H9 (cell line): Measurements from ENCODE around the gene HMOX1. TPM values are rescaled to one million over a fixed set of nuclear protein-coding genes. Genes with fewer than 3 reads are reported as not detected.

ENCODE experiments used
- DNase-seq: peaks from one replicate; pipeline ENCODE4 v3.0.0-alpha.2; 2017
- H2AFZ ChIP-seq: one replicate; pipeline ENCODE4 v1.6.1; 2013; ENCODE audit warnings: mild to moderate bottlenecking, low read length, control low read depth, moderate library complexity
- H2AK5ac ChIP-seq: 2 replicates; pipeline ENCODE4 v1.6.1; 2013; ENCODE audit warnings: low read length, control low read depth, mixed read lengths; ENCODE audit not compliant: insufficient read length
- H2BK120ac ChIP-seq: one replicate; pipeline ENCODE4 v1.6.1; 2013; ENCODE audit warnings: low read depth, mild to moderate bottlenecking, low read length, control low read depth, inconsistent platforms; ENCODE audit not compliant: poor library complexity, severe bottlenecking
- H2BK12ac ChIP-seq: 2 replicates; pipeline ENCODE4 v1.6.1; 2013; ENCODE audit warnings: low read length, control low read depth, mixed read lengths, low read depth; ENCODE audit not compliant: insufficient read length
- H2BK15ac ChIP-seq: 2 replicates; pipeline ENCODE4 v1.6.1; 2013; ENCODE audit warnings: low read depth, low read length, control low read depth
- H2BK20ac ChIP-seq: one replicate; pipeline ENCODE4 v1.6.1; 2013; ENCODE audit warnings: low read depth, mild to moderate bottlenecking, low read length, control low read depth, inconsistent platforms; ENCODE audit not compliant: poor library complexity, severe bottlenecking
- H2BK5ac ChIP-seq: 2 replicates; pipeline ENCODE4 v1.6.1; 2013; ENCODE audit warnings: low read length, control low read depth, mixed read lengths; ENCODE audit not compliant: insufficient read length
- H3K14ac ChIP-seq: 2 replicates; pipeline ENCODE4 v1.6.1; 2013; ENCODE audit warnings: low read length, control low read depth; ENCODE audit not compliant: insufficient read depth
- H3K18ac ChIP-seq: 2 replicates; pipeline ENCODE4 v1.6.1; 2013; ENCODE audit warnings: low read depth, mild to moderate bottlenecking, mixed read lengths, low read length, control low read depth; ENCODE audit not compliant: insufficient read length
- H3K23ac ChIP-seq: 2 replicates; pipeline ENCODE4 v1.6.1; 2013; ENCODE audit warnings: low read length, control low read depth, mixed read lengths, low read depth; ENCODE audit not compliant: insufficient read length
- H3K23me2 ChIP-seq: 2 replicates; pipeline ENCODE4 v1.6.1; 2013; ENCODE audit warnings: low read depth, mild to moderate bottlenecking, mixed read lengths, low read length, control low read depth; ENCODE audit not compliant: insufficient read length, poor library complexity, severe bottlenecking
- H3K27ac ChIP-seq: 2 replicates; pipeline ENCODE4 v1.5.1; 2013; ENCODE audit warnings: low read length, control low read depth, mixed read lengths, low read depth; ENCODE audit not compliant: insufficient read length
- H3K27me3 ChIP-seq: 2 replicates; pipeline ENCODE4 v1.6.1; 2013; ENCODE audit warnings: low read length, control low read depth, inconsistent platforms; ENCODE audit not compliant: insufficient read depth
- H3K4ac ChIP-seq: 2 replicates; pipeline ENCODE4 v1.6.1; 2013; ENCODE audit warnings: low read depth, mild to moderate bottlenecking, control low read depth, inconsistent platforms, low read length, moderate library complexity
- H3K4me1 ChIP-seq: 2 replicates; pipeline ENCODE4 v1.6.1; 2013; ENCODE audit warnings: low read length, control low read depth, inconsistent platforms; ENCODE audit not compliant: insufficient read depth
- H3K4me2 ChIP-seq: 2 replicates; pipeline ENCODE4 v1.6.1; 2013; ENCODE audit warnings: low read length, control low read depth, mixed read lengths; ENCODE audit not compliant: insufficient read length, insufficient read depth
- H3K56ac ChIP-seq: 2 replicates; pipeline ENCODE4 v1.6.1; 2013; ENCODE audit warnings: low read depth, mild to moderate bottlenecking, mixed read lengths, low read length, control low read depth; ENCODE audit not compliant: insufficient read length
- H3K79me1 ChIP-seq: 2 replicates; pipeline ENCODE4 v1.6.1; 2013; ENCODE audit warnings: low read depth, mild to moderate bottlenecking, moderate library complexity, low read length, control low read depth, inconsistent platforms; ENCODE audit not compliant: insufficient read depth, poor library complexity, severe bottlenecking
- H3K79me2 ChIP-seq: 2 replicates; pipeline ENCODE4 v1.6.1; 2013; ENCODE audit warnings: low read length, control low read depth, inconsistent platforms; ENCODE audit not compliant: insufficient read depth
- H3K9ac ChIP-seq: 2 replicates; pipeline ENCODE4 v1.6.1; 2013; ENCODE audit warnings: low read length, control low read depth, mixed read lengths; ENCODE audit not compliant: insufficient read length; ENCODE audit errors: extremely low read depth
- H3K9me3 ChIP-seq: one replicate; pipeline ENCODE4 v1.6.1; 2013; ENCODE audit warnings: low read depth, low read length, inconsistent platforms; ENCODE audit not compliant: control insufficient read depth
- H3T11ph ChIP-seq: one replicate; pipeline ENCODE4 v1.6.1; 2013; ENCODE audit warnings: mild to moderate bottlenecking, low read length, control low read depth, inconsistent platforms
- H4K20me1 ChIP-seq: one replicate; pipeline ENCODE4 v1.6.1; 2013; ENCODE audit not compliant: control insufficient read depth, insufficient read length, insufficient read depth
- H4K5ac ChIP-seq: 2 replicates; pipeline ENCODE4 v1.6.1; 2013; ENCODE audit warnings: low read depth, mild to moderate bottlenecking, mixed read lengths, low read length, control low read depth; ENCODE audit not compliant: insufficient read length
- H4K8ac ChIP-seq: replicated peaks from 2 replicates; pipeline ENCODE4 v1.6.1; 2013; ENCODE audit warnings: low read length, control low read depth, mixed read lengths, low read depth; ENCODE audit not compliant: insufficient read length
- H4K91ac ChIP-seq: 2 replicates; pipeline ENCODE4 v1.6.1; 2013; ENCODE audit warnings: low read depth, mild to moderate bottlenecking, moderate library complexity, mixed read lengths, low read length, control low read depth; ENCODE audit not compliant: insufficient read length
- H3K27ac Mint-ChIP-seq, 3 experiments: 2 replicates in 2 of 3; 3 replicates in 1 of 3; pipeline ENCODE4 v1.8.0; 2020 to 2021; ENCODE audit warnings: mixed read lengths in 3 of 3, mild to moderate bottlenecking in 1 of 3, moderate library complexity in 1 of 3
- H3K27me3 Mint-ChIP-seq: 2 replicates; pipeline ENCODE4 v1.8.0; 2021; ENCODE audit warnings: low read depth, mild to moderate bottlenecking, moderate library complexity, mixed read lengths
- H3K36me3 Mint-ChIP-seq, 3 experiments: 2 replicates in 2 of 3; 3 replicates in 1 of 3; pipeline ENCODE4 v1.8.0; 2020 to 2021; ENCODE audit warnings: low read depth in 3 of 3, mixed read lengths in 3 of 3; ENCODE audit not compliant: insufficient read depth in 1 of 3
- H3K4me1 Mint-ChIP-seq, 2 experiments: 2 replicates each; pipeline ENCODE4 v1.8.0; 2020; ENCODE audit warnings: mixed read lengths in 2 of 2
- H3K4me3 Mint-ChIP-seq, 2 experiments: 2 replicates in 1 of 2; 3 replicates in 1 of 2; pipeline ENCODE4 v1.8.0; 2020 to 2021; ENCODE audit warnings: mild to moderate bottlenecking in 2 of 2, mixed read lengths in 2 of 2, moderate library complexity in 1 of 2
- H3K9me3 Mint-ChIP-seq, 2 experiments: 2 replicates in 1 of 2; 3 replicates in 1 of 2; pipeline ENCODE4 v1.8.0; 2020; ENCODE audit warnings: mild to moderate bottlenecking in 2 of 2, mixed read lengths in 2 of 2, moderate library complexity in 1 of 2
- WGBS: extraction: QIAGEN DNeasy Blood & Tissue Kit; methylation state at CpG from one replicate; pipeline ENCODE4 v1.1.7; 2013; ENCODE audit warnings: missing lambda C conversion rate, low lambda C conversion rate, mixed read lengths; ENCODE audit not compliant: insufficient read length; ENCODE audit errors: extremely low coverage; 5-methylcytosine and 5-hydroxymethylcytosine counted together
- total RNA-seq: library from RNA; stranded (reverse); gene quantifications from 2 replicates; pipeline ENCODE4 v1.2.1, GENCODE V29; 2021
- TF ChIP-seq, protein P1 (sequence below): fragments of 200-600 bp; sonication (generic); conservative IDR thresholded peaks from 3 replicates; pipeline ENCODE4 v1.8.0; 2021; ENCODE audit warnings: antibody characterized with exemption, mild to moderate bottlenecking

Gene HMOX1
- total RNA-seq, 1 experiment from 2014 or later, result 22.7 TPM

- no peak overlapping the region for H3K14ac ChIP-seq
- no peaks in the 10 kb centered on the region for H3K79me2 ChIP-seq
- peaks cover 8% of the 10 kb centered on the region for H3K9me3 ChIP-seq
- no peak overlapping the region for H3K23ac ChIP-seq
- no peak overlapping the region for H2BK20ac ChIP-seq
- no peak overlapping the region for H3K9ac ChIP-seq
- H2BK12ac ChIP-seq, result no peak overlapping the region
- no peak overlapping the region for H4K8ac ChIP-seq
- Mint-ChIP-seq H3K36me3 (peaks cover 40 to 55% (median 43%) of the 10 kb centered on the region in 3 experiments), H3K9me3 (peaks cover 3 to 15% of the 10 kb centered on the region in 2 experiments; a peak in 4 of 5 replicates), H3K27me3 (peaks cover 2% of the 10 kb centered on the region; the same call in 1 of the 2 replicates), H3K27ac (peak overlapping the region in 2 of 3 experiments; percentile 44 to 53; a peak in 2 of 7 replicates), H3K4me1 (no peaks in the 10 kb centered on the region), H3K4me3 (no peak overlapping the region)
- H3K4me1 ChIP-seq, result no peaks in the 10 kb centered on the region
- no peaks in the 10 kb centered on the region for H4K20me1 ChIP-seq
- H2BK5ac ChIP-seq, result no peak overlapping the region
- TF ChIP-seq, protein P1, sequence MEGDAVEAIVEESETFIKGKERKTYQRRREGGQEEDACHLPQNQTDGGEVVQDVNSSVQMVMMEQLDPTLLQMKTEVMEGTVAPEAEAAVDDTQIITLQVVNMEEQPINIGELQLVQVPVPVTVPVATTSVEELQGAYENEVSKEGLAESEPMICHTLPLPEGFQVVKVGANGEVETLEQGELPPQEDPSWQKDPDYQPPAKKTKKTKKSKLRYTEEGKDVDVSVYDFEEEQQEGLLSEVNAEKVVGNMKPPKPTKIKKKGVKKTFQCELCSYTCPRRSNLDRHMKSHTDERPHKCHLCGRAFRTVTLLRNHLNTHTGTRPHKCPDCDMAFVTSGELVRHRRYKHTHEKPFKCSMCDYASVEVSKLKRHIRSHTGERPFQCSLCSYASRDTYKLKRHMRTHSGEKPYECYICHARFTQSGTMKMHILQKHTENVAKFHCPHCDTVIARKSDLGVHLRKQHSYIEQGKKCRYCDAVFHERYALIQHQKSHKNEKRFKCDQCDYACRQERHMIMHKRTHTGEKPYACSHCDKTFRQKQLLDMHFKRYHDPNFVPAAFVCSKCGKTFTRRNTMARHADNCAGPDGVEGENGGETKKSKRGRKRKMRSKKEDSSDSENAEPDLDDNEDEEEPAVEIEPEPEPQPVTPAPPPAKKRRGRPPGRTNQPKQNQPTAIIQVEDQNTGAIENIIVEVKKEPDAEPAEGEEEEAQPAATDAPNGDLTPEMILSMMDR, result no peak
- H2AK5ac ChIP-seq, result no peak overlapping the region
- no peak overlapping the region for H3K4ac ChIP-seq
- H2AFZ ChIP-seq, result no peak overlapping the region
- no peak overlapping the region for H3T11ph ChIP-seq
- no peak overlapping the region for H3K56ac ChIP-seq
- no peak overlapping the region for H4K91ac ChIP-seq
- no peaks in the 10 kb centered on the region for H3K27me3 ChIP-seq
- no peak for DNase-seq
- no peak overlapping the region for H3K18ac ChIP-seq
- no peak overlapping the region for H3K27ac ChIP-seq
- WGBS, result no CpG with 5 or more reads among the region's 5 CpGs
- H3K23me2 ChIP-seq, result no peaks in the 10 kb centered on the region
- no peak overlapping the region for H2BK120ac ChIP-seq
- H2BK15ac ChIP-seq, result no peak overlapping the region
- no peaks in the 10 kb centered on the region for H3K79me1 ChIP-seq
- H3K4me2 ChIP-seq, result no peak overlapping the region
- no peak overlapping the region for H4K5ac ChIP-seq
These were observed 55.5 kb downstream of the HMOX1 start for GRCh38 chr22:35436421-35436820.
